ENCODE data around the gene KLRC3.
"Not testable (repeated sequence)": the region's sequence is repeated elsewhere in the genome, so short reads cannot be mapped to it uniquely, and the experiment has no call there.

Gene KLRC3

DNA sequence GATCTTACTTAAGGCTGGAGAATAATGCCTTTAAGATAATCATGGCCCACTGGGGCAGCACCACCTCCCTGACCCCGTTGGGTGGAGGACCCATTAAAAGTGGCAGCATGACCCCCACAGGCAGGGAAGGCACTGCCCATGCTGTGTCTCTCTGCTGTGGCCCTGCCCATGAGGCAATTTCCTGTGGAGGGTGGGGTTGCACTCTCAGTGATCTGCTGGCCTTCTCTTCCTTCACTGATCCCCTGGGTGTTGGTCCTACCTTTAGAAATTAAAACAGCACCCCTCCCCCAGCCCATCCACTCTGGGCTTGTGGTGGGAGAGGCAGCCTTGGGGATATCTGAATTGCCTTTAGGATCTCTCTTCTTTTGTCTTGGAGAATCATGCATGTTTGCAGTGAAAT lies 47.8 kb downstream of the KLRC3 start:
- no peak for DNase-seq (ENCODE audit: low read depth, low spot score)
- peak overlapping the region; percentile 86 for H3K27ac ChIP-seq

DNA sequence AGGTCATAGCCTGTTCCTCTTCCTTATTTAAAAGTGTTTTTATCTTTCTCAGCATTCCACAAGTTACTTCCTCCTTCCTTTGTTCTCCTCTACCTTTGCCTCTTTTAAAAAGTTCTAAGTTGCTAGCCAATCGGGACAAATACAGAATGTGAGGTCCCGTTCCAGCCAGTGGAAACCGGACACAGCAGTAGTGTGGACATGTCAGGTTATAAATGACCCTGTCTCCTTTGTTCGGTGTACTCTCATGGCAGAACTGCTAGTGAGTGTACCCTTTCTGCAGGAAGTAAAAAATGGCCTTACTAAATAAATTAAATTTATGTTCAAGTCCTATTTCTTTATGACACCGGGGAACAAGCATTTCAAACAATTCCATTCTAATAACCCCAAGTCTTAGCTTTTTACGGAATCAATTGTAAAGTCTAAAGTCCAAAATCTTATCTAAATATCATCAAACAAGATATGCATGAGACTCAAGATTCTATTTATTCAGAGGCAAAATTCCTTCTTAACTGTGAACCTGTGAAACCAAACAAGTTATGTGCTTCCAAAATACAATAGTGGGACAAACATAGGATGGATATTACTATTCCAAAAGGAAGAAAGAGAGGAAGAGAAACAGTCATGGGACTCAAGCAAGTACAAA lies 48.4 kb downstream of the KLRC3 start:
- peak overlapping the region; percentile 86 for H3K27ac ChIP-seq
- not testable (repeated sequence) for DNase-seq (ENCODE audit: low read depth, low spot score)

GRCh38 chr12:10369557-10370415 lies 50.6 kb downstream of the KLRC3 start:
- peak overlapping the region; percentile 86 for H3K27ac ChIP-seq
- no peak for DNase-seq (ENCODE audit: low read depth, low spot score)

- DNase-seq (ENCODE audit: low read depth, low spot score): no peak
- H3K27ac ChIP-seq: no peak overlapping the region
These were observed 51.9 kb downstream of the KLRC3 start for GRCh38 chr12:10368206-10369171.

GRCh38 chr12:10367714-10368113 lies 52.7 kb downstream of the KLRC3 start:
- DNase-seq (ENCODE audit: low read depth, low spot score); H3K27ac ChIP-seq: not testable (repeated sequence)

DNA sequence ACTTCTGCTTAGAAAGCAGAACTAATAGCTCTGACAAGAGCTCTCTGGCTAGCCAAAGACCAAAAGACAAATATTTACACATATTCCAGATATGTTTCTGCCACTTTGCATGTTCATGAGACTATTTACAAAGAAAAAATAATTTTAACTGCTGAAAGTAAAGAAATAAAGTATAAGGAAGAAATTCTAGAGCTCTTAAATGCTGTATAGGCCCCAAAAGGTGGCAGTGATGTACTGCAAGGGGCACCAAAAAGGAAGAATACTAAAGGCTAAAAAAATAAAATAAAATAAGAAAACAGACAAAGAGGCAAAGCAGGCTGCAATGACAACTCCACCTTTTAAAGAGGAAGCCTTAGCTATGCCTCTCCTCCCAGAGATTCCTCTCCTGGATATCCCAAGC lies 53.5 kb downstream of the KLRC3 start:
- no peak overlapping the region for H3K27ac ChIP-seq
- DNase-seq (ENCODE audit: low read depth, low spot score): no peak

DNA sequence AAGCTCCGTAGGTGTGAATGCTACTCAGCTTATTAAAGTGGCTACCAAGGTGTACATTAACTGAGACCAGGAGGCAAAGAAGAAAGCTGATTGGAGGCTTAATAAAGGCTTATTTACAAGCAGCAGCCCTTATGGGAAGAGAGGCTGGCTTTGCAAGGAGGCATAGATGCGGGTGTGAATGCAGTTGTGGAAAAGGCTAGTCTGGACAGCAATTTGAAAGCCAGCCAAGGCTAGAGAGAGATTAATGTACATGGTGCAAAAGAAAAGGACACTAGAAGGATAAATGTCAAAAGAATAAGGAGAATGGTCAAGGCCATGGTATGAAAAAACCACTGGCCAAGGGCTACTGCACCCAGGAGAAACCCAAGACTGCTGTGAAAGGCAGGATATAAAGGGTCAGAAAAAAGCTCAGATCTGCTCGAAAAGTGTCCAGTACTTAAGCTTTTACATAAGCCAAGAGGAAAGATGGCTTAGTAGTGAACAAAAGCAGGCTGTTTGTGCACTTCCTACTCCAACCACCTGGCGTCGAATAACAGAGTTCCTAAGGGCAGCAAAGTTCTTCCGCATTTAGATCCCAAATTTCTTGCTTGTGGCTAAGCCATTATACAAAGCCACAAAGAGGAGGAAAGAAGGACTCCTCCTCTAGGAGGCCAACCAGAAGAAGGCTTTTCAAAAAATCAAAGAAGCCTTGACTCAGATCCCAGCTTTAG lies 54.5 kb downstream of the KLRC3 start:
- DNase-seq (ENCODE audit: low read depth, low spot score): no peak
- H3K27ac ChIP-seq: peak overlapping the region; percentile 95

DNA sequence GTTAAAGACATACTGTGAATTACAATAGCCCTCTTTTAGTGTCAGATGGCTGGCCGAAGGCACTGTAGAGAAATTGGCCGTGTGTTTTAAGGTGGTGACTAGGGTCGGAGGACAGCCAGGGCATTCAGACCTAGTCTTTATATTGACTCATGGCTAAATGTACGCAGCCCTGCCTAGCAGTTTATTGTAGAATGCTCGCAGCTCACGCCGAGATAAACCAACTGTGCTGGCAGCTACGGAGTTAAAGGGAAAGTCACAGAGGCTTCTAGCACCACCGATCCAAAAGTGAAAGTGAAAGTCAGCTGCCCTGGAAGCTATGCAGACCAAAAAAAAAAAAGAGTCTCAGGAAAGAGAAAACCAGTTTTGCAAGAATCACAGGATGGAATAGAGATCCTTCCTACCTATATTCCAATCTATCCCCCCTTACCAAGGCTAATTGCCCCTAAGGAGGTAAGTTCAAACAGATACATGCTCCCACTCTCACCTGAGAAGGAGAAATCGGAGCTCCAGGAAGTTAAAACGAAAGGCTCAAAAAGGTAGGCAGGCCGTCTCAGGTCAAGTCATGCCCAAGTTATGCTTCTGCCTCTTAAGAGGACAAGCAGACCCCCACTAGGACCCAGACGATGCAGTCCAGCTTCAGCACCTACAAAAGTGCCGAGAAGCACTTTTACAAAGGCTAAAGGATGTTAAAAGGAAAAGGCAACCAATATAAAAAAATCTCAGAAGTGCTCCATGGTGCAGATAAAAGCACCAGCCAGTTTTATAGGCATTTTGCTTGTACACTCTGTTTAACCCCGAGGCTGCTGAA lies 55.4 kb downstream of the KLRC3 start:
- DNase-seq (ENCODE audit: low read depth, low spot score): no peak
- H3K27ac ChIP-seq: peak overlapping the region; percentile 95

DNA sequence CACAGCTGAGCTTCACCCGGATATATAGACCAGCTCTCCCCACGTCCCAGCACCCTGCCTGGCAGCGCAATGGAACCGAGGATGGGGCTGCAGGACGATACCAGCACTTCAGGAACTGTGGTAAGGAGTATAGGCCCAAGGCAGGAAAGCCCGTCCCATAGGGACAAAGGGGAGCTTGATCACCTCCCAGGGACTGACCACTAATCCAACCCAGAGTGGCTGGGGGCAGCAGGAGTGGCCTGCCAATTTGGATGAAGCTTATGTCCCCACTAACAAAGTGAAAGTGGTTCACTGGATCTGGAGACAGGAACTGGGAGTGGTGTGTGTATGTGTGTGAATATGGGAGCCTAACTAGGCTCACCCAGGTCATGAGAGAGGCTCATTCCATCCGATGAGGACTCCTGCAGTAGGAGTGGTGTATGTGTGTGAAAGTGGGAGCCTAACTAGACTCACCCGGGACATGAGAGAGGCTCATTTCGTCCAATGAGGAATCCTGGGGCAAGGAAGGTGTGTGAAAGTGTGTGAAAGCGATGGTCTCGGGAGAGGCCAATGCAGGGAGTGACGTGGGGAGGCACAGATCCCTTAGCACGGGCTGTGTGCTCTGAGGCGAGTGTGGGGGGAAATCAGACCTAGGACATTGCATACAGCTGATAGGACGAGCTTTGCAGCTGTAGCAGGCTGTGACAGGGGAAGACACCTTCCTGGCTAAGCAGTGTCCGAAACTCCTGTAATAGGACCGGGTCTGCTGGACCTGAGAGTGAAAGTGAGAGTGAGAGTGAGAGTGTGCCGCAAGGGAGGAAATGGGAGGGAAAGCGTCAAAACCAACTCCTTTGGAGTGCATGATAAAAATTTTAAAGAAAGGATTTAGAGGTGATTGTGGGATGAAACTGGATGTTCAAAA lies 56.2 kb downstream of the KLRC3 start:
- DNase-seq (ENCODE audit: low read depth, low spot score): no peak
- peak overlapping the region; percentile 95 for H3K27ac ChIP-seq

DNA sequence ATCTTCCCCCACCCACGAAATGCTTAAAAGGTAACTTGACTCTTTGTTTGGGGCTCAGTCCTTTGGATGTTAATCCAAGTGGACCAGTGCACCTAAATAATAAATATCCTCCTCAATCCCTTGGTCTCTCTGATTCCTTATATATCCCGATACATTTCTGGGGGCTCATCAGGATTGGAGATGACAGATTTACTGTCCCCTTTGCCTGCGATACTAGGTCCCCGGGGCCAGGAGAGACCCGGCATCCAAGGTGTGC lies 56.8 kb downstream of the KLRC3 start:
- peak overlapping the region; percentile 95 for H3K27ac ChIP-seq
- DNase-seq (ENCODE audit: low read depth, low spot score): no peak

DNA sequence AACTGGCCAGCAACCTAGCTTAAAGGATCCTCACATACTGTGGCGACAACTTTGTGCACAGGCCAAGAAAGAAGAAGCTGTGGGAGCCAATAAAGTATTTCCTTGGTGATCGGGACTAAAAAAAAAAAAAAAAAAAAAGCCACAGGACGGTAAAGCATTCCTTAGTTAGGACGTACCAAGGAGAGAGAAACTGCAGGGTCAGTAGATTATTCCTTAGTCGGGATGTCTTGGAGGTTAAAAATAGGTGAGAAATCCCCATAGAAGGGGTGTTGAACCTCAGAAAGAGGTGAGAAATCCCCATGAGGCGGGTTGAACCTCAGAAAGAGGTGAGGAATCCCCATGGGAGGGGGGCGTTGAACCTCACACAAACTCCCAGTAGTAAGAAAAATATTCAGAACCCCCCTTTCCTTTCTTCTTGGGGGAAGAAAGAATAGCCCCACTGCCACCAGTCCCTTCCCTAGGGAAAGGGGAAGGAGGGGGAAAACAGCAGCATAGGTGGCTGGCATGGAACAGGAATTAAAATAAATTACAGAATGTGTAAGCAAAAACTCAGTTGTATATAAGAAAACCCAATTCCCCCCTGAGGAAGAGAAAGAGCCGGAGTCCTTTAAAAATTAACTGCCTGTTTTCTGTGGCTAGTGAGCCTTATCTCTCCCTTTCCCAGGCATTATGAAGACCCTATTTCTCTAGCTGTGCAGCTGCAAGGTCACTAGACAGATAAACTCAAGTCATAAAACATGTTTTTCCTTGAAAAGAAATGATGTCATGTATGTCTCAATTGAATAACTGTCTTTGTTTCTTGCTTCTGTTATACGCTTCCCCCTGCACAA lies 57.4 kb downstream of the KLRC3 start:
- H3K27ac ChIP-seq: peak overlapping the region; percentile 95
- DNase-seq (ENCODE audit: low read depth, low spot score): no peak

- peak overlapping the region; percentile 95 for H3K27ac ChIP-seq
- DNase-seq (ENCODE audit: low read depth, low spot score): no peak
These were observed 58.1 kb downstream of the KLRC3 start for GRCh38 chr12:10362325-10362724.

Measured in epithelial cell of prostate (primary cell).